ENCODE data around the gene NUP93.
A peak's percentile ranks its signal among the peaks of the same experiment; 100 is the strongest.

The NUP93 gene

DNA sequence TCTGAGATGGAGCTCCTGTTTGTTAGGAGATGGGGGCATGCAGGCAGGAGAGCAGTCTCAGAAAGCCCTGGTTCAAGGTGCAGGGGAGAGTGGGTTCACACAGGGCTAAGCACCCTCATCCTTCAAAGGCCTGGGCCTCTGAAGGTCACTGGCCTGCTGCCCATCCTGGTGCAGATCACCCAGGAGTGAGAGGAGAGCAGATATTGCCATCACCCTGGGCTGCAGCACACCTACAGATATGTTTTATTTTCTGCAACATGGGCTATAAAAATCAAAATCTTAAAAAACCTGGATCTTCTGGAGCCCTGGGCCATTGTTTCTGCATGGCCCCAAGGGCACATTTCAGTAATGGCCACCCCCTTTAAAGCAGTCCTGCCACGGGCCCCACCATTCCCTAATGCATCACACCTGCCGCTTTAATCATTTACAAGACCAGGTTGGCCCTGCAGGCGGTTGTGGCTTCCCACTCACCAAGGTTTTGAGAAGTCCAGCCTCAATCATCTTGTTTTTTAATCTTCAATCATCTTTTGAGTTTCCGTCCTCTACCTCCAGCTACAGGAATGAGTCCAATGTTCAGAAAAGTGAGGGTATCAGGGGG, 20.4 kb upstream of the NUP93 start:
- Histone ChIP-seq H3K27me3 (ENCODE audit: insufficient read depth, low read length, poor library complexity) (no peaks in the 10 kb centered on the region), H4K20me1 (ENCODE audit: insufficient read depth, low read length) (no peaks in the 10 kb centered on the region), H3K79me2 (ENCODE audit: insufficient read depth, low read length) (peaks cover 8% of the 10 kb centered on the region; the same call in 1 of the 2 replicates), H3K27ac (ENCODE audit: low read length) (peak overlapping the region; percentile 99), H3K9ac (ENCODE audit: low read depth, low read length) (peak overlapping the region; percentile 69), H3K36me3 (ENCODE audit: insufficient read depth, low read length) (no peaks in the 10 kb centered on the region), H3K9me3 (ENCODE audit: insufficient read depth, low read length, severe bottlenecking) (no peaks in the 10 kb centered on the region), H3K4me1 (ENCODE audit: insufficient read depth, low read length) (peaks cover 41% of the 10 kb centered on the region), H3K4me2 (ENCODE audit: insufficient read depth, low read length) (peak overlapping the region; percentile 74), H3K4me3 (ENCODE audit: low read depth in 1 of 2, low read length in 2 of 2) (peak overlapping the region; percentile 1 to 57; a peak in 3 of 4 replicates), H2AFZ (ENCODE audit: low read depth, low read length) (peak overlapping the region; percentile 64)
- ATAC-seq (ENCODE audit: insufficient read depth, low read depth) (peak; percentile 51; the same call in 2 of the 3 replicates), DNase-seq (peak; percentile 37)
- TF ChIP-seq, protein P1, sequence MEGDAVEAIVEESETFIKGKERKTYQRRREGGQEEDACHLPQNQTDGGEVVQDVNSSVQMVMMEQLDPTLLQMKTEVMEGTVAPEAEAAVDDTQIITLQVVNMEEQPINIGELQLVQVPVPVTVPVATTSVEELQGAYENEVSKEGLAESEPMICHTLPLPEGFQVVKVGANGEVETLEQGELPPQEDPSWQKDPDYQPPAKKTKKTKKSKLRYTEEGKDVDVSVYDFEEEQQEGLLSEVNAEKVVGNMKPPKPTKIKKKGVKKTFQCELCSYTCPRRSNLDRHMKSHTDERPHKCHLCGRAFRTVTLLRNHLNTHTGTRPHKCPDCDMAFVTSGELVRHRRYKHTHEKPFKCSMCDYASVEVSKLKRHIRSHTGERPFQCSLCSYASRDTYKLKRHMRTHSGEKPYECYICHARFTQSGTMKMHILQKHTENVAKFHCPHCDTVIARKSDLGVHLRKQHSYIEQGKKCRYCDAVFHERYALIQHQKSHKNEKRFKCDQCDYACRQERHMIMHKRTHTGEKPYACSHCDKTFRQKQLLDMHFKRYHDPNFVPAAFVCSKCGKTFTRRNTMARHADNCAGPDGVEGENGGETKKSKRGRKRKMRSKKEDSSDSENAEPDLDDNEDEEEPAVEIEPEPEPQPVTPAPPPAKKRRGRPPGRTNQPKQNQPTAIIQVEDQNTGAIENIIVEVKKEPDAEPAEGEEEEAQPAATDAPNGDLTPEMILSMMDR (IDR thresholded peaks at IDR 0.05; ENCODE audit: borderline replicate concordance, extremely low read depth, low read length, poor library complexity, severe bottlenecking): no peak
- TF ChIP-seq EZH2 (IDR thresholded peaks at IDR 0.05; ENCODE audit: borderline replicate concordance, low read depth, low read length, severe bottlenecking): no peak

DNA sequence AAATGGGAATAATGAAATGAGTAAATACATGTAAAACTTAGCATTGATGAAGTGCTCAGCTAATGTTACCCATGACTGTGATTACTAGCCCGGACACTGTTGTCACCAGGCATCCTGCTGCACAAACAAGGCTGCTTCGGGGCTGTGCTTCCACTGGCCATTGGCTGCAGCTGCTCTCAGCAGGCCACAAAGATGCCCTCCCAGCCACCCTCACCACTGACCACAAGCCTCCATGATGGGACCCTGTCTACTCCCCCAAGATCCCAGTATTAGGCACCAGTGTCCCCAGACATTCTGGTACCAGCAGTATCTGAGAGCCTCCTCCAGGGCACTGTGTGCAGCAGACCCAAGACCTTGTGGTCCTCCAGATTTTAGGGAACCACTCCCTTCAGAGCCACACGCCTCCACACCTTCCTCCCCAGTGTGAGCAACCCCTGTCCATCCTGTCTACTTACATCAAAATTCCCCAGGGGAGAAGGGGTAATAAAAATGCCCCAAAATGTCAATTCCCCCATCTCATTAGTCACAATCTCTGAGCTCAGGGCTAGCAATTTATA, 19.7 kb upstream of the NUP93 start:
- H3K4me3 ChIP-seq (ENCODE audit: low read depth in 1 of 2, low read length in 2 of 2): peak overlapping the region; percentile 1 to 57; a peak in 2 of 4 replicates
- H3K79me2 ChIP-seq (ENCODE audit: insufficient read depth, low read length): peaks cover 8% of the 10 kb centered on the region; the same call in 1 of the 2 replicates
- peak overlapping the region; percentile 64 for H2AFZ ChIP-seq (ENCODE audit: low read depth, low read length)
- ATAC-seq (ENCODE audit: insufficient read depth, low read depth): no peak
- H4K20me1 ChIP-seq (ENCODE audit: insufficient read depth, low read length): no peaks in the 10 kb centered on the region
- H3K9me3 ChIP-seq (ENCODE audit: insufficient read depth, low read length, severe bottlenecking): no peaks in the 10 kb centered on the region
- TF ChIP-seq, protein P1 (IDR thresholded peaks at IDR 0.05; ENCODE audit: borderline replicate concordance, extremely low read depth, low read length, poor library complexity, severe bottlenecking): no peak
- TF ChIP-seq EZH2 (IDR thresholded peaks at IDR 0.05; ENCODE audit: borderline replicate concordance, low read depth, low read length, severe bottlenecking): no peak
- H3K4me1 ChIP-seq (ENCODE audit: insufficient read depth, low read length): peaks cover 41% of the 10 kb centered on the region
- H3K9ac ChIP-seq (ENCODE audit: low read depth, low read length): peak overlapping the region; percentile 69
- H3K27me3 ChIP-seq (ENCODE audit: insufficient read depth, low read length, poor library complexity): no peaks in the 10 kb centered on the region
- no peak for DNase-seq
- peak overlapping the region; percentile 74 for H3K4me2 ChIP-seq (ENCODE audit: insufficient read depth, low read length)
- H3K27ac ChIP-seq (ENCODE audit: low read length): peak overlapping the region; percentile 99
- H3K36me3 ChIP-seq (ENCODE audit: insufficient read depth, low read length): no peaks in the 10 kb centered on the region

DNA sequence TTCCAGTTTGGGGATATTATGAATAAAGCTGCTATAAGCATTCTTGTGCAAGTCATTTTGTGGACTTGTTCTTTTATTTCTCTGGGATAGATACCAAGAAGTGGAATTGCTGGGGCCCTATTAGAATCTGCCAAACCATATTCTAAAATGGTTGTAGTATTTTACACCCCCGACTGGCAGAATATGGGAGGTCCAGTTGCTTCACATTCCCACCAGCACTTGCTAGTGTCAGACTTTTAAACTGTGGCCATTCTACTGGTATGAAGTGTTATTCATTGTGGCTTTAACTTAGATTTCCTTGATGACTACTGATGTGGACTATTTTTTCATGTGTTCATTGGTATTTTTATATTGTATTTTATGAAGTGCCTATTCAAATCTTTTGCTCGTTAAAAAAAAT, 18.1 kb upstream of the NUP93 start:
- H3K9ac ChIP-seq (ENCODE audit: low read depth, low read length): no peak overlapping the region
- H2AFZ ChIP-seq (ENCODE audit: low read depth, low read length): no peak overlapping the region
- no peaks in the 10 kb centered on the region for H3K9me3 ChIP-seq (ENCODE audit: insufficient read depth, low read length, severe bottlenecking)
- ATAC-seq (ENCODE audit: insufficient read depth, low read depth) (no peak), DNase-seq (no peak)
- H3K4me2 ChIP-seq (ENCODE audit: insufficient read depth, low read length): no peak overlapping the region
- H3K36me3 ChIP-seq (ENCODE audit: insufficient read depth, low read length): no peaks in the 10 kb centered on the region
- H3K27me3 ChIP-seq (ENCODE audit: insufficient read depth, low read length, poor library complexity): no peaks in the 10 kb centered on the region
- TF ChIP-seq, protein P1 (IDR thresholded peaks at IDR 0.05; ENCODE audit: borderline replicate concordance, extremely low read depth, low read length, poor library complexity, severe bottlenecking): no peak
- no peak for TF ChIP-seq EZH2 (IDR thresholded peaks at IDR 0.05; ENCODE audit: borderline replicate concordance, low read depth, low read length, severe bottlenecking)
- H3K4me1 ChIP-seq (ENCODE audit: insufficient read depth, low read length): peaks cover 41% of the 10 kb centered on the region
- no peaks in the 10 kb centered on the region for H4K20me1 ChIP-seq (ENCODE audit: insufficient read depth, low read length)
- H3K4me3 ChIP-seq (ENCODE audit: low read depth in 1 of 2, low read length in 2 of 2): no peak overlapping the region
- H3K79me2 ChIP-seq (ENCODE audit: insufficient read depth, low read length): peaks cover 8% of the 10 kb centered on the region; the same call in 1 of the 2 replicates
- H3K27ac ChIP-seq (ENCODE audit: low read length): no peak overlapping the region

Measured in DND-41 (cell line).